ENCODE results near the gene GLI3.

The GLI3 gene

DNA sequence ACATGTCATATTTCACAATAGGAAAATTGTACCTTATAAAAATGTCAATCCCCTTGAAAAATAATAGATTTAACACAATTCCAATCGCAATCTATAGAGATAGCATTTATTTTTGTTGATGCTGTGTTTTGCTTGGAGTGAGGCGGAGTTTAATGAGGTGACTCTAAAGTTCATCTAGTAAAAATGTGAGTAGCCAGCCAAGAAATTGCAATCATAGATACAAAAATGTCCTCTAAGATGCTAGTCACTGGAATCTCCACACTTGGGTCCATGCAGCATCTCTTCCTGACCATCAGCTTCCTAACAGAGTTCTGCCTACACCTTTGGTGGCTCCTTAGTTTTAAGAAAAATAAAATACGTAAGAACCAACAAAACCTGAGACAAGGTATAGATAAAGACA lies 44.9 kb downstream of the GLI3 start:
- no peaks in the 10 kb centered on the region for H3K4me1 ChIP-seq (ENCODE audit: control insufficient read depth in 1 of 2, insufficient read depth in 1 of 2, low read depth in 1 of 2, low read length in 1 of 2)
- TF ChIP-seq, protein P1, sequence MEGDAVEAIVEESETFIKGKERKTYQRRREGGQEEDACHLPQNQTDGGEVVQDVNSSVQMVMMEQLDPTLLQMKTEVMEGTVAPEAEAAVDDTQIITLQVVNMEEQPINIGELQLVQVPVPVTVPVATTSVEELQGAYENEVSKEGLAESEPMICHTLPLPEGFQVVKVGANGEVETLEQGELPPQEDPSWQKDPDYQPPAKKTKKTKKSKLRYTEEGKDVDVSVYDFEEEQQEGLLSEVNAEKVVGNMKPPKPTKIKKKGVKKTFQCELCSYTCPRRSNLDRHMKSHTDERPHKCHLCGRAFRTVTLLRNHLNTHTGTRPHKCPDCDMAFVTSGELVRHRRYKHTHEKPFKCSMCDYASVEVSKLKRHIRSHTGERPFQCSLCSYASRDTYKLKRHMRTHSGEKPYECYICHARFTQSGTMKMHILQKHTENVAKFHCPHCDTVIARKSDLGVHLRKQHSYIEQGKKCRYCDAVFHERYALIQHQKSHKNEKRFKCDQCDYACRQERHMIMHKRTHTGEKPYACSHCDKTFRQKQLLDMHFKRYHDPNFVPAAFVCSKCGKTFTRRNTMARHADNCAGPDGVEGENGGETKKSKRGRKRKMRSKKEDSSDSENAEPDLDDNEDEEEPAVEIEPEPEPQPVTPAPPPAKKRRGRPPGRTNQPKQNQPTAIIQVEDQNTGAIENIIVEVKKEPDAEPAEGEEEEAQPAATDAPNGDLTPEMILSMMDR (IDR thresholded peaks at IDR 0.05): no peak
- H3K27me3 ChIP-seq: no peaks in the 10 kb centered on the region
- no peak overlapping the region for H3K27ac ChIP-seq
- no peak overlapping the region for H3K4me3 ChIP-seq (ENCODE audit: low read depth in 1 of 2, low read length in 1 of 2)
- H3K36me3 ChIP-seq: no peaks in the 10 kb centered on the region
- no peaks in the 10 kb centered on the region for H3K9me3 ChIP-seq

- Histone ChIP-seq H3K4me1 (ENCODE audit: control insufficient read depth in 1 of 2, insufficient read depth in 1 of 2, low read depth in 1 of 2, low read length in 1 of 2) (no peaks in the 10 kb centered on the region), H3K36me3 (no peaks in the 10 kb centered on the region), H3K27ac (no peak overlapping the region), H3K27me3 (no peaks in the 10 kb centered on the region), H3K4me3 (ENCODE audit: low read depth in 1 of 2, low read length in 1 of 2) (no peak overlapping the region), H3K9me3 (no peaks in the 10 kb centered on the region)
- TF ChIP-seq, protein P1 (IDR thresholded peaks at IDR 0.05): no peak
Measured at GRCh38 chr7:42189535-42189934, 47.5 kb downstream of the GLI3 start.

DNA sequence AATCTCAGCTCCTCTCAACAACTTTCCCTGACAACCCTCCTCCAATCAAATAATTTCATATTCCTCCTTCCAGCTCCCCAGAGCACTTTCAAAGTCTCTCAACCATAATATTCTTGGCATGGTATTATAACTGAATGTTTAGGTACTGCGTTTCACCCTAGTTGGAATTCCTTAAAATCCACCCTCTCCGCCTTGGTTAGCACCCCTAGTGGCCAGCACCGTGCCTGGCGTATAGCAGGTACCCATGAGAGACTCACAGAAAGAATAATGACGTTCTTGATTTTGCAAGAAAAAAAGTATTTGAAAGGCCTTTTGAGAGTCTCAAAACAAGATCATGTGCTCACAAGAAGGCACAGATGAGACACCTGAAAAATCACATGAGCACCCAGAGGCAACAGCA lies 50.9 kb downstream of the GLI3 start:
- Histone ChIP-seq H3K9me3 (no peaks in the 10 kb centered on the region), H3K27ac (no peak overlapping the region), H3K4me1 (ENCODE audit: control insufficient read depth in 1 of 2, insufficient read depth in 1 of 2, low read depth in 1 of 2, low read length in 1 of 2) (no peaks in the 10 kb centered on the region), H3K4me3 (ENCODE audit: low read depth in 1 of 2, low read length in 1 of 2) (no peak overlapping the region), H3K36me3 (no peaks in the 10 kb centered on the region), H3K27me3 (no peaks in the 10 kb centered on the region)
- TF ChIP-seq, protein P1 (IDR thresholded peaks at IDR 0.05): no peak

DNA sequence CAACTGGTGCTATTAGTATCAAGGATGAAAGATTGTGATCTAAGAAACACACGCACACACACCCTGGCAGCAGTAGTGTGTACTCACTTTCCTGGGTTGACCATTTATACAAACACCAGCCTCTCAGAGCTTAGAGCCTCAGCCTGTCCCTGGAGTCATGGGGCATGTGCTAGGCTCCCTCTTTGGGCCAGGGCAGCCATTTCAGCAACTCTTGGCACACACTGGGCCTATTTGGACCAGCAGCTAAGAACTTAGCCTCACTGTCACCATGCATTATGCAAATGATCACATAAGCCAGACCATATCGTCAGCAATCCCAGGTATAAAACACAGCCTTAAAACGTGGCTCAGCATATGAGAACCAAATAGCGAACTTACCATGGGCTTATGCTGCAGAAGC lies 51.3 kb downstream of the GLI3 start:
- Histone ChIP-seq H3K4me3 (ENCODE audit: low read depth in 1 of 2, low read length in 1 of 2) (no peak overlapping the region), H3K27ac (no peak overlapping the region), H3K27me3 (no peaks in the 10 kb centered on the region), H3K36me3 (no peaks in the 10 kb centered on the region), H3K9me3 (no peaks in the 10 kb centered on the region), H3K4me1 (ENCODE audit: control insufficient read depth in 1 of 2, insufficient read depth in 1 of 2, low read depth in 1 of 2, low read length in 1 of 2) (no peaks in the 10 kb centered on the region)
- TF ChIP-seq, protein P1 (IDR thresholded peaks at IDR 0.05): no peak

DNA sequence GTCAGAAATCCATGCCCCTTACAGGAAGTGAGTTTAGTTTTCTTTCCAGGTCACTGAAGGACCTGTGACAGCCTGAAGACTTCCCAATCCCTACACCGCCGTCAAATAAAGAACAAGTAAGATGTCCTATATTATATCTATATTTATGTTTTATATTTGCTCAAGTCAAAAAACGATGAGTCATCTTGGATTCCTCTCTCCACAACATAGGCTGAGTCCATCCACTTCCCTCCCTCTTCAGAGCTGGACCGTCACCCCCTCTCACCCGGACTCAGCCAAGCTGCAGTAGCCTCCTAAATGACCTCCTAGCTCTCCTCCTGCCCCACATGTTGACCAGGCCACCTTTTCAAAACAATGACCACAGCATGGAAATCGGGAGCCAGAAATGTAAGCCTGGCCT lies 53.5 kb downstream of the GLI3 start:
- Histone ChIP-seq H3K4me1 (ENCODE audit: control insufficient read depth in 1 of 2, insufficient read depth in 1 of 2, low read depth in 1 of 2, low read length in 1 of 2) (no peaks in the 10 kb centered on the region), H3K36me3 (no peaks in the 10 kb centered on the region), H3K27ac (no peak overlapping the region), H3K4me3 (ENCODE audit: low read depth in 1 of 2, low read length in 1 of 2) (no peak overlapping the region), H3K27me3 (no peaks in the 10 kb centered on the region), H3K9me3 (no peaks in the 10 kb centered on the region)
- TF ChIP-seq, protein P1 (IDR thresholded peaks at IDR 0.05): no peak

GRCh38 chr7:42181566-42181965 lies 55.4 kb downstream of the GLI3 start:
- H3K4me3 ChIP-seq (ENCODE audit: low read depth in 1 of 2, low read length in 1 of 2): no peak overlapping the region
- H3K4me1 ChIP-seq (ENCODE audit: control insufficient read depth in 1 of 2, insufficient read depth in 1 of 2, low read depth in 1 of 2, low read length in 1 of 2): no peaks in the 10 kb centered on the region
- H3K27ac ChIP-seq: no peak overlapping the region
- TF ChIP-seq, protein P1 (IDR thresholded peaks at IDR 0.05): no peak
- H3K9me3 ChIP-seq: no peaks in the 10 kb centered on the region
- H3K27me3 ChIP-seq: no peaks in the 10 kb centered on the region
- no peaks in the 10 kb centered on the region for H3K36me3 ChIP-seq

All from neutrophil (primary cell).